Liver (tissue), 9 donors: ENCODE data around the gene APPL2. TPM values are rescaled to one million over a fixed set of nuclear protein-coding genes. Genes with fewer than 3 reads are reported as not detected.
"Not testable (repeated sequence)": the region's sequence is repeated elsewhere in the genome, so short reads cannot be mapped to it uniquely, and the experiment has no call there.

ENCODE experiments used
- DNase-seq: peaks from one replicate; pipeline ENCODE4 v3.0.0-alpha.2; 2017; ENCODE audit warnings: low spot score
- H3K27ac ChIP-seq, 2 donors: one replicate each; pipeline ENCODE4 v1.7.0; 2013; ENCODE audit warnings: inconsistent platforms in 2 of 2, low read length in 2 of 2, control low read depth in 1 of 2, low read depth in 1 of 2, mild to moderate bottlenecking in 1 of 2
- H3K27me3 ChIP-seq, 4 donors: one replicate each; pipeline versions ENCODE4 v1.6.1 to v1.7.0; 2013; ENCODE audit warnings: low read length in 3 of 4, inconsistent platforms in 1 of 4, mild to moderate bottlenecking in 1 of 4, moderate library complexity in 1 of 4; ENCODE audit not compliant: control insufficient read depth in 4 of 4, insufficient read depth in 4 of 4
- H3K36me3 ChIP-seq, 4 donors: one replicate each; pipeline versions ENCODE4 v1.6.1 to v1.7.0; 2013; ENCODE audit warnings: low read length in 3 of 4, mild to moderate bottlenecking in 3 of 4, low read depth in 1 of 4, moderate library complexity in 1 of 4; ENCODE audit not compliant: control insufficient read depth in 4 of 4, insufficient read depth in 3 of 4
- H3K4me1 ChIP-seq, 4 donors: one replicate each; pipeline versions ENCODE4 v1.6.1 to v1.7.0; 2013; ENCODE audit warnings: low read length in 3 of 4, mild to moderate bottlenecking in 3 of 4, moderate library complexity in 1 of 4; ENCODE audit not compliant: control insufficient read depth in 4 of 4, insufficient read depth in 4 of 4
- H3K4me3 ChIP-seq, 3 donors: one replicate each; pipeline versions ENCODE4 v1.6.1 to v1.7.0; 2013; ENCODE audit warnings: low read length in 3 of 3, control low read depth in 1 of 3, low read depth in 1 of 3, mild to moderate bottlenecking in 1 of 3
- H3K9ac ChIP-seq, 2 donors: one replicate each; pipeline ENCODE4 v1.7.0; 2013; ENCODE audit warnings: low read length in 2 of 2, mild to moderate bottlenecking in 2 of 2, moderate library complexity in 2 of 2, control low read depth in 1 of 2, low read depth in 1 of 2
- H3K9me3 ChIP-seq, 4 donors: one replicate each; pipeline versions ENCODE4 v1.6.1 to v1.7.0; 2013; ENCODE audit warnings: low read length in 3 of 4; ENCODE audit not compliant: control insufficient read depth in 4 of 4
- CTCF ChIP-seq: fragments of 150-350 bp; IDR thresholded peaks from 2 replicates; pipeline ENCODE4 v1.5.1; 2017; ENCODE audit warnings: improper control_type of control experiment, low read depth, low read length; ENCODE audit not compliant: missing input control
- EGR1 ChIP-seq, 2 donors: IDR thresholded peaks; 2 replicates each; pipeline ENCODE4 v1.6.1; 2016 to 2018; ENCODE audit warnings: antibody characterized with exemption in 2 of 2, low read depth in 2 of 2
- FOXA2 ChIP-seq: IDR thresholded peaks from 2 replicates; pipeline ENCODE4 v1.6.1; 2016; ENCODE audit warnings: antibody characterized with exemption
- GABPA ChIP-seq, 2 donors: IDR thresholded peaks in 1 of 2; conservative IDR thresholded peaks in 1 of 2; 2 replicates each; pipeline ENCODE4 v1.6.1; 2016; ENCODE audit warnings: antibody characterized with exemption in 2 of 2, mild to moderate bottlenecking in 1 of 2, moderate library complexity in 1 of 2
- HNF4A ChIP-seq, 2 donors: conservative IDR thresholded peaks; 2 replicates each; pipeline ENCODE4 v1.6.1; 2016; ENCODE audit warnings: antibody characterized with exemption in 2 of 2, mild to moderate bottlenecking in 2 of 2
- HNF4G ChIP-seq: IDR thresholded peaks from 2 replicates; pipeline ENCODE4 v1.6.1; 2016; ENCODE audit warnings: antibody characterized with exemption
- NR2F2 ChIP-seq: IDR thresholded peaks from 2 replicates; pipeline ENCODE4 v1.6.1; 2016; ENCODE audit warnings: antibody characterized with exemption
- RAD21 ChIP-seq, 2 donors: IDR thresholded peaks; 2 replicates each; pipeline ENCODE4 v1.6.1; 2016; ENCODE audit warnings: antibody characterized with exemption in 2 of 2, mild to moderate bottlenecking in 2 of 2
- RXRA ChIP-seq, 2 donors: IDR thresholded peaks; 2 replicates each; pipeline ENCODE4 v1.6.1; 2017 to 2018; ENCODE audit warnings: antibody characterized with exemption in 2 of 2, mild to moderate bottlenecking in 1 of 2
- SP1 ChIP-seq: IDR thresholded peaks from 2 replicates; pipeline ENCODE4 v1.6.1; 2018; ENCODE audit warnings: antibody characterized with exemption, mild to moderate bottlenecking
- TAF1 ChIP-seq: conservative IDR thresholded peaks from 2 replicates; pipeline ENCODE4 v1.6.1; 2016; ENCODE audit warnings: antibody characterized with exemption, mild to moderate bottlenecking
- YY1 ChIP-seq: IDR thresholded peaks from 2 replicates; pipeline ENCODE4 v1.6.1; 2016; ENCODE audit warnings: antibody characterized with exemption, mild to moderate bottlenecking
- WGBS: extraction: QIAGEN DNeasy Blood & Tissue Kit; methylation state at CpG from one replicate; pipeline ENCODE4 v1.1.7; 2013; 5-methylcytosine and 5-hydroxymethylcytosine counted together
- polyA plus RNA-seq, 2 donors: library from polyadenylated mRNA; stranded (reverse) in 1 of 2; unstranded in 1 of 2; fragments of 200-250 nt in 1 of 2; fragments of >200 nt in 1 of 2; fragmentation: Nextera tagmentation in 1 of 2; extraction: Ambion mirVana in 1 of 2; gene quantifications; one replicate each; pipeline versions ENCODE4 v1.2.1 to v1.2.3, GENCODE V29; 2013 to 2015
- total RNA-seq, 2 donors: library from RNA; depleted of rRNA; stranded (reverse); fragments of >200 nt; gene quantifications; one replicate each; pipeline ENCODE4 v1.2.3, GENCODE V29; 2014
- TF ChIP-seq, protein P1 (sequence below): IDR thresholded peaks from 2 replicates; pipeline ENCODE4 v1.6.1; 2016; ENCODE audit warnings: antibody characterized with exemption
- TF ChIP-seq, protein P2 (sequence below): IDR thresholded peaks from 2 replicates; pipeline ENCODE4 v1.6.1; 2016; ENCODE audit warnings: antibody characterized with exemption
- donor health status: healthy.
- donor health status: healthy.
- donor health status: healthy.
- donor health status: healthy.
- donor health status: healthy.

Gene APPL2
- total and polyA plus RNA-seq, 4 donors = 7.1 to 21.2 (median 12.7) TPM

DNA sequence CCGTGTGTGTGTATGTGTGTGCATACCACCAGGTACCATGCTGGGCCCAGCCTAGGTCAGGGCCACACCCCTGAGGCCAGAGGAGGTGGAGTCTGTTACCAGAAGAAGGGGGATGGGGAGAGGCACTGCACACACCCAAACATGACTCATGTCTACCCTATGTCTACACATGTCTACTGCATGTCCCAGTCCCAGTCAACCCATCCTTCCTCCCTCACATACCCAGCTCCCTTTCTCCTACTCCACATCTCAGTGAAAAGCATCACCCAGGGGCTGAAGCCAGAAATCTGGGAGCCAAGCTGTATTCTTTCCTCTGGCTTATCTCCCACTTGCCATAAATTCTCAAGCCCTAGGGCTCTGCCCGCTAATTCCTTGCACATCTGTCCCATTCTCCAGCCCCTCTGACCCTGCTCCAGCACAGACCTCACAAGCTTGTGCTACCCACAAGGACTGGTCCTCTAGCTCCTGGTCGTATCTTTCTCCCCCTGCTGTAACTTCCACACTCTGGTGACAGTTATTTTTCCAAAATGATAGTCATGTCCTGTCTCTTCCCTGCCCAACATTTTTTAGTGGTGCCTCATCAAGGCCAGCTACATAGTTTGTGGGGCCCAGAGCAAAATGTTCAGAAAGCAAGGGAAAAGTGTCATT lies 18.0 kb upstream of the APPL2 start:
- TF ChIP-seq CTCF = no peak
- no peak for TF ChIP-seq HNF4G
- TF ChIP-seq SP1 = no peak
- 80% methylated on average over 3 of the region's 3 CpGs for WGBS
- Histone ChIP-seq H3K9ac (no peak overlapping the region), H3K27ac (no peak overlapping the region), H3K9me3 (no peaks in the 10 kb centered on the region), H3K36me3 (no peaks in the 10 kb centered on the region), H3K4me3 (no peak overlapping the region), H3K27me3 (no peaks in the 10 kb centered on the region), H3K4me1 (no peaks in the 10 kb centered on the region)
- DNase-seq = no peak

DNA sequence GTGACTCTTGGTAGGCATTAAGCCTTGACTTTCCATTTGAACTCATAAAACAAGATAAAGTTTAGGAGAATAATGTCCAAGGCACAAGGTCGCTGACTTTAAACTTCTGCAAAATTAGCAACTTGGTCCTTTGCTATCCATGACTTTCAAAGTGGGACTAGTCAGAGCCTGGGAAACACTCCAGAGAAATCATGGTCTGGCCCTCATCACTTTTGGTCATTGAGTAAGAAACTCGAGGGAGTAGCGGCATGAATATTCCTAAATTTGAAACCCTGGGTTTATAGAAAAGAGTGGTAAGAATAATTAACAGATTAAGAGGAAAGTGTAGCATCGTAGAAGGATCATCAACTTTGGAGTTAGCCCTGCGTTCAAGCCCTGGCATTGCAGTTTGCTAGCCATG lies 16.9 kb upstream of the APPL2 start:
- H3K27ac ChIP-seq = no peak overlapping the region
- no peak for DNase-seq
- 90% methylated on average over 5 of the region's 5 CpGs for WGBS
- no peak overlapping the region for H3K4me3 ChIP-seq
- H3K27me3 ChIP-seq = no peaks in the 10 kb centered on the region
- TF ChIP-seq GABPA (IDR thresholded peaks at IDR 0.05 in 1 of 2, conservative IDR thresholded peaks at IDR 0.05 in 1 of 2) (no peak), YY1 (no peak), HNF4G (no peak), TAF1 (no peak), NR2F2 (no peak), HNF4A (conservative IDR thresholded peaks at IDR 0.05) (no peak), RXRA (IDR thresholded peaks at IDR 0.05) (no peak), FOXA2 (no peak), SP1 (no peak), EGR1 (IDR thresholded peaks at IDR 0.05; ENCODE audit: low read depth in 2 of 2) (no peak), RAD21 (IDR thresholded peaks at IDR 0.05) (no peak)
- TF ChIP-seq, protein P1, sequence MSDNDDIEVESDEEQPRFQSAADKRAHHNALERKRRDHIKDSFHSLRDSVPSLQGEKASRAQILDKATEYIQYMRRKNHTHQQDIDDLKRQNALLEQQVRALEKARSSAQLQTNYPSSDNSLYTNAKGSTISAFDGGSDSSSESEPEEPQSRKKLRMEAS = no peak
- TF ChIP-seq, protein P2, sequence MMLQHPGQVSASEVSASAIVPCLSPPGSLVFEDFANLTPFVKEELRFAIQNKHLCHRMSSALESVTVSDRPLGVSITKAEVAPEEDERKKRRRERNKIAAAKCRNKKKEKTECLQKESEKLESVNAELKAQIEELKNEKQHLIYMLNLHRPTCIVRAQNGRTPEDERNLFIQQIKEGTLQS = no peak
- H3K36me3 ChIP-seq = no peaks in the 10 kb centered on the region
- H3K9me3 ChIP-seq = no peaks in the 10 kb centered on the region
- H3K4me1 ChIP-seq = no peaks in the 10 kb centered on the region
- H3K9ac ChIP-seq = no peak overlapping the region

DNA sequence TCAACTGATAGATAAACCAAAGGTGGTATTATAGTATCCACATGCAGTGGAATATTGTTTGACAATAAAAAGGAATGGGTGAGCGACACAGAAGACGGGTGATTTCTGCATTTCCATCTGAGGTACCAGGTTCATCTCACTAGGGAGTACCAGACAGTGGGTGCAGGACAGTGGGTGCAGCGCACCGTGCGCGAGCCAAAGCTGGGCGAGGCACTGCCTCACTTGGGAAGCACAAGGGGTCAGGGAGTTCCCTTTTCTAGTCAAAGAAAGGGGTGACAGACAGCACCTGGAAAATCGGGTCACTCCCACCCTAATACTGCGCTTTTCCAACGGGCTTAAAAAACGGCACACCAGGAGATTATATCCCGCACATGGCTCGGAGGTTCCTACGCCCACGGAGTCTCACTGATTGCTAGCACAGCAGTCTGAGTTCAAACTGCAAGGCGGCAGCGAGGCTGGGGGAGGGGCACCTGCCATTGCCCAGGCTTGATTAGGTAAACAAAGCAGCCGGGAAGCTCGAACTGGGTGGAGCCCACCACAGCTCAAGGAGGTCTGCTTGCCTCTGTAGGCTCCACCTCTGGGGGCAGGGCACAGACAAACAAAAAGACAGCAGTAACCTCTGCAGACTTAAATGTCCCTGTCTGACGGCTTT lies 9.9 kb upstream of the APPL2 start:
- H3K36me3 ChIP-seq, H3K27ac ChIP-seq, H3K4me1 ChIP-seq, H3K9ac ChIP-seq, DNase-seq, H3K9me3 ChIP-seq, H3K4me3 ChIP-seq, H3K27me3 ChIP-seq: not testable (repeated sequence)
- WGBS = 83% methylated on average over 20 of the region's 20 CpGs
